DOHH2 (cell line): Measurements from ENCODE around the gene FOSL2.

ENCODE experiments used
- H3F3A ChIP-seq: fragments of 200-600 bp; sonication (generic), shearing (Covaris generic); 2 replicates; pipeline ENCODE4 v1.6.0; 2016; ENCODE audit warnings: antibody characterized with exemption, mild to moderate bottlenecking; ENCODE audit not compliant: control insufficient read depth, insufficient read depth
- H3K27ac ChIP-seq: fragments of 200-600 bp; sonication (generic); 2 replicates; pipeline ENCODE4 v1.5.1; 2014; ENCODE audit warnings: low read depth, mild to moderate bottlenecking, low read length, moderate library complexity
- H3K27me3 ChIP-seq: fragments of 200-600 bp; sonication (generic); 2 replicates; pipeline ENCODE4 v1.6.1; 2014; ENCODE audit warnings: mild to moderate bottlenecking, low read length, mixed read lengths; ENCODE audit not compliant: control insufficient read depth
- H3K36me3 ChIP-seq: fragments of 200-600 bp; sonication (generic); 2 replicates; pipeline ENCODE4 v1.6.1; 2014; ENCODE audit warnings: mild to moderate bottlenecking, low read length, moderate library complexity, mixed read lengths; ENCODE audit not compliant: control insufficient read depth
- H3K4me1 ChIP-seq: fragments of 200-600 bp; sonication (generic); 2 replicates; pipeline ENCODE4 v1.6.1; 2014; ENCODE audit warnings: mild to moderate bottlenecking, low read length, mixed read lengths; ENCODE audit not compliant: control insufficient read depth
- H3K4me2 ChIP-seq: fragments of 200-600 bp; sonication (generic); 2 replicates; pipeline ENCODE4 v1.6.0; 2014; ENCODE audit warnings: mild to moderate bottlenecking, low read length, moderate library complexity
- H3K4me3 ChIP-seq: fragments of 200-600 bp; sonication (generic); 2 replicates; pipeline ENCODE4 v1.5.1; 2014; ENCODE audit warnings: mild to moderate bottlenecking, low read length, mixed read lengths
- H3K79me2 ChIP-seq: fragments of 200-600 bp; sonication (generic); 2 replicates; pipeline ENCODE4 v1.6.1; 2014; ENCODE audit warnings: mild to moderate bottlenecking, low read length, mixed read lengths; ENCODE audit not compliant: control insufficient read depth
- H3K9me2 ChIP-seq: fragments of 200-600 bp; sonication (generic); replicated peaks from 2 replicates; pipeline ENCODE4 v1.6.1; 2014; ENCODE audit warnings: mild to moderate bottlenecking, low read length, mixed read lengths; ENCODE audit not compliant: control insufficient read depth
- H3K9me3 ChIP-seq: fragments of 200-600 bp; sonication (generic); 2 replicates; pipeline ENCODE4 v1.6.1; 2014; ENCODE audit warnings: antibody characterized with exemption, low read length, mixed read lengths; ENCODE audit not compliant: control insufficient read depth, insufficient read depth
- H4K20me1 ChIP-seq: fragments of 200-600 bp; sonication (generic); 2 replicates; pipeline ENCODE4 v1.6.0; 2014; ENCODE audit warnings: low read depth, mild to moderate bottlenecking, antibody characterized with exemption, low read length, moderate library complexity; ENCODE audit not compliant: control insufficient read depth, insufficient read depth
- CTCF ChIP-seq: fragments of 200-600 bp; sonication (generic); IDR thresholded peaks from one replicate; pipeline ENCODE4 v1.5.1; 2014; ENCODE audit warnings: antibody characterized with exemption, mild to moderate bottlenecking, low read depth, low read length; ENCODE audit not compliant: poor library complexity, severe bottlenecking
- EZH2phosphoT487 ChIP-seq: fragments of 200-600 bp; sonication (generic); IDR thresholded peaks from 2 replicates; pipeline ENCODE4 v1.6.1; 2017; ENCODE audit warnings: borderline replicate concordance, mild to moderate bottlenecking, antibody characterized with exemption, low read length, moderate library complexity, mixed read lengths

The FOSL2 gene

DNA sequence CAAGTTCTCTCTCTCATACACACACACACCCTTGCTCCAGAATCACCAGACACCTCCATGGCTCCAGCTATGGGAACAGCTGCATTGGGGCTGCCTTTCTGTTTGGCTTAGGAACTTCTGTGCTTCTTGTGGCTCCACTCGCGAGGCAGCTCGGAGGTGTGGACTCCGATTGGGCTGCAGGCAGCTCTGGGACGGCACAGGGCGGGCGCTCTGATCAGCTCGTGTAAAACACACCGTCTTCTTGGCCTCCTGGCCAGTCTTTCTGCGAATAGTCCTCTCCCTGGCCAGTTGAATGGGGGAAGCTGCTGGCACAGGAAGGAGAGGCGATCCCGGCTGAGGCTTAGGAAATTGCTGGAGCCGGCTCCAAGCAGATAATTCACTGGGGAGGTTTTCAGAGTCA lies 22.4 kb downstream of the FOSL2 start:
- H3K79me2 ChIP-seq: no peaks in the 10 kb centered on the region
- H3K9me2 ChIP-seq: no peaks in the 10 kb centered on the region
- H3K36me3 ChIP-seq: no peaks in the 10 kb centered on the region
- no peak overlapping the region for H3K4me3 ChIP-seq
- H4K20me1 ChIP-seq: no peaks in the 10 kb centered on the region
- 0 out of 2 replicates have a peak, but pooled peaks cover 3% of the 10 kb centered on the region for H3K27me3 ChIP-seq
- H3K27ac ChIP-seq: no peak overlapping the region
- no peaks in the 10 kb centered on the region for H3K4me1 ChIP-seq
- H3K4me2 ChIP-seq: no peak overlapping the region
- no peak for TF ChIP-seq EZH2phosphoT487
- no peaks in the 10 kb centered on the region for H3F3A ChIP-seq
- H3K9me3 ChIP-seq: no peaks in the 10 kb centered on the region

GRCh38 chr2:28415715-28416114 lies 23.1 kb downstream of the FOSL2 start:
- Histone ChIP-seq H3F3A (no peaks in the 10 kb centered on the region), H3K9me3 (no peaks in the 10 kb centered on the region), H3K4me1 (no peaks in the 10 kb centered on the region), H3K27ac (no peak overlapping the region), H3K4me2 (no peak overlapping the region), H3K4me3 (no peak overlapping the region), H3K36me3 (no peaks in the 10 kb centered on the region), H3K27me3 (0 out of 2 replicates have a peak, but pooled peaks cover 3% of the 10 kb centered on the region), H3K79me2 (no peaks in the 10 kb centered on the region), H4K20me1 (no peaks in the 10 kb centered on the region), H3K9me2 (no peaks in the 10 kb centered on the region)
- TF ChIP-seq EZH2phosphoT487 (no peak), CTCF (no peak)

DNA sequence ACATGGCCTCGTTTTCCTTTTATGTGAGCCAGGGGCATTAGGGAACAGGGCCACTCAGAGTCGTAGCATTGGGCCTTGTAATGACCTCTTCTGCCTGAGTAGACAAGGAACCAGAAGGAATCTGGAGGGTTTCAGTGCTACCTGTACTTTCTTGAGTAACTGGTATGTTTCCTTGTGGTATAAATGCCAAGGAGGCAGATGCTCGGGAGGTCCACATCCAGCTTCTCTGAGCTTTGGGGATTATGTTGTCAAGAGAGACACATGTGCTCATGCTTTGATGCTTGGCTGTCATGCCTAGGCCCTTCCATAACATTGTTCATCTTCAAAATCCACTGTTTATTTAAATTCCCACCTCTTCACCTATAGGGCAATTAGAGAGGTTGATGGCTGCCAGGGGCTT lies 26.3 kb downstream of the FOSL2 start:
- Histone ChIP-seq H3K4me1 (no peaks in the 10 kb centered on the region), H3K79me2 (no peaks in the 10 kb centered on the region), H4K20me1 (no peaks in the 10 kb centered on the region), H3K27me3 (peaks cover 5% of the 10 kb centered on the region), H3K27ac (no peak overlapping the region), H3K9me3 (no peaks in the 10 kb centered on the region), H3K9me2 (no peaks in the 10 kb centered on the region), H3F3A (no peaks in the 10 kb centered on the region), H3K36me3 (no peaks in the 10 kb centered on the region), H3K4me2 (no peak overlapping the region), H3K4me3 (no peak overlapping the region)
- TF ChIP-seq EZH2phosphoT487 (no peak), CTCF (no peak)

- Histone ChIP-seq H3K27ac (no peak overlapping the region), H3K9me2 (no peaks in the 10 kb centered on the region), H3K4me1 (no peaks in the 10 kb centered on the region), H3K27me3 (peaks cover 10% of the 10 kb centered on the region), H3K36me3 (no peaks in the 10 kb centered on the region), H3K9me3 (no peaks in the 10 kb centered on the region), H3K79me2 (no peaks in the 10 kb centered on the region), H3K4me2 (no peak overlapping the region), H3K4me3 (no peak overlapping the region), H4K20me1 (no peaks in the 10 kb centered on the region), H3F3A (no peaks in the 10 kb centered on the region)
- TF ChIP-seq CTCF (no peak), EZH2phosphoT487 (no peak)
Measured at GRCh38 chr2:28419443-28420270, 27.0 kb downstream of the FOSL2 start.
